Activated T-helper 2 cell treated with anti-CD3 and anti-CD28 coated beads, Interferon-gamma antibody, Interleukin-2, Interleukin-4, amounts not matched to agents 10 μg/mL and 5 μg/mL and 100 μg/mL, durations not matched to agents 14 hours and 24 hours and 36 hours (primary cell): ENCODE measurements around the gene MUSTN1. TPM values are rescaled to one million over a fixed set of nuclear protein-coding genes. Genes with fewer than 3 reads are reported as not detected.

Experiments used
- DNase-seq: peaks from one replicate; pipeline ENCODE4 v3.0.0; 2021; ENCODE audit warnings: low spot score
- H3K27ac Mint-ChIP-seq: one replicate; pipeline ENCODE4 v1.8.0; 2021; ENCODE audit warnings: mixed read lengths
- H3K27me3 Mint-ChIP-seq: one replicate; pipeline ENCODE4 v1.8.0; 2021; ENCODE audit warnings: low read depth, mixed read lengths
- H3K36me3 Mint-ChIP-seq: one replicate; pipeline ENCODE4 v1.8.0; 2021; ENCODE audit warnings: low read depth, mixed read lengths
- H3K4me1 Mint-ChIP-seq: one replicate; pipeline ENCODE4 v1.8.0; 2021; ENCODE audit warnings: low read depth, mixed read lengths
- H3K4me3 Mint-ChIP-seq: one replicate; pipeline ENCODE4 v1.8.0; 2021; ENCODE audit warnings: low read depth, mild to moderate bottlenecking, moderate library complexity, mixed read lengths
- H3K9me3 Mint-ChIP-seq: one replicate; pipeline ENCODE4 v1.8.0; 2021; ENCODE audit warnings: mixed read lengths
- intact Hi-C: fragments of 100-400 bp; cut with micrococcal nuclease; formaldehyde crosslinking; loops from one replicate; pipeline ENCODE4 v1.15.1; 2023
- total RNA-seq: library from RNA; stranded (reverse); gene quantifications from 2 replicates; pipeline ENCODE4 v1.2.3, GENCODE V29; 2022

The MUSTN1 gene
- total RNA-seq, 1 donor from 2014 or later = 2.6 TPM

DNA sequence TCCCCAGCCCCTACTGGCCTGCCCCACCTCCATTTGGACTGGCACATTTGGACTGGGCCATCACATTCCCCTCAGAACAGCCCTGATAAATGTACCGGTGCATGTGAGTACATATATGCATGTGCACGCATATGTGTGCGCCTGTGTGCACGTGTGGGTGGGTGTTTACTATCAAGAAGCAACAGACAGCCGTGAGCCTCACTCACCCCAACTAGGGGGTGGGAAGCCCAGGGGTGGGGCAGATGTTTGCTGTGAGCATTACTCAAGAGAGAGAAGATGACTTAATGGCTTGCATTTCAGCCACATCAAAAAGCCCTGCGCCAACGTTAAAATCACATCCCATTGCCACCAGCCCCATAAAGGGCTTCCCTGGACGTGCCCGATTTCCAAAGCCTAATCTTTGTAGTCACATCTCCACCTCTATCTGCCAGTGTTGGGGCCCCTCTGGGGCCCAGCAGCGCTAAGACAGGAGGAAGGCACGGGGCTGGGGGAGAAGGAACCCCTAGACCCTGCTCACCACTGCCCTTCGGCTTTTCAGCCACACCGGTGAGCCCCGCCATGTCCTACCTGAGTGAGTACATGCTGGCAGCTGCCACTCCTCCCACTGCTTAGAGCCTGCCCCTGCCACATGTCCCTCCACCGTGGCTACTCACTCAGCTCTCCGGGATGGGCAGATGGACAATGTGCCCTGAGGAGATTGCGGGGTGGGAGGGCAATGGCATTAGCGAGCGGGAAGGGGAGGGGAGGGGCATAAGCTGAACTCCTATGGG, 29.4 kb downstream of the MUSTN1 start:
- Mint-ChIP-seq H3K4me1 (peaks cover 1% of the 10 kb centered on the region), H3K36me3 (no peaks in the 10 kb centered on the region), H3K27ac (no peak overlapping the region), H3K4me3 (no peak overlapping the region), H3K27me3 (no peaks in the 10 kb centered on the region), H3K9me3 (no peaks in the 10 kb centered on the region)
- intact Hi-C loops = no loop called here
- DNase-seq = no peak

DNA sequence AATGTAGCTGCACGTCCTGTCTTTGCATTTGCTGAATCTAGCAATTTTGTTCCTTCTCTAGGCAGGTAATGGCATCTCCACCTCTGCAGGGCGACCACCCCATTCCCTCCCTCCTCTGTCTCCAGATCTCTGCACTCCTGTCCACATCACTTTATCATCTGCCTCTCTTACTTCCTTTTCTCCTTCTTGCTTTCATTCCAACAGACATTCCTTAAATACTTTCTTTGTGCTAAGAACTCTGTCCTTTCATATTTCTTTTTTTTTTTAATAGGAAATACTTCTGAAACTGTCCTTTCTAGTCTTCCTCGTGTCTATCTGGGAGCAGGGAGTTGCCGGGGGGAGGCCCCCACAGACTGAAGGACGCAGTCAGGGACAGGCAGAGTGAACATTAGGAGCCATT, 33.0 kb downstream of the MUSTN1 start:
- no peak for DNase-seq
- Mint-ChIP-seq H3K4me3 (no peak overlapping the region), H3K36me3 (no peaks in the 10 kb centered on the region), H3K9me3 (no peaks in the 10 kb centered on the region), H3K27me3 (no peaks in the 10 kb centered on the region), H3K27ac (no peak overlapping the region), H3K4me1 (no peaks in the 10 kb centered on the region)
- intact Hi-C loops = no loop called here

DNA sequence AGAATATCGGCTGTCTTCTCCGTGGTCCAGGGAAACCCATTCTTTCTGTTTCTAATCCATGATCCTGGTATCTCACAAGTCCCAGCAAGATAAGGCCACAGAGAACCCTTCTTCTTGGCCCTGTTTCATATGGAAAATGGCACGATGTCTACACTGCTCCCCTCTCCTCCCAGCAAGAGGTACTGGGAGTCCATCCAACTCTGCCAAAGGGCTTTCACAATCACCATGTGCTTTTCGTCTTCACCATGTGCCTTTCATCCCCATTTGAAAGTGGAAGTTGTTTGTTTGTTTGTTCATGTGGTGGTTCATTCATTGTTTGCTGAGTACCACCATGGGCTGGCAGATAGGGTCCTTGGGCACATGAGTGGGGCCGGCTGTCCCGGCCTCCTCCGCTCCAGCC, 34.7 kb downstream of the MUSTN1 start:
- intact Hi-C loops = no loop called here
- DNase-seq = no peak
- no peaks in the 10 kb centered on the region for H3K27me3 Mint-ChIP-seq
- H3K27ac Mint-ChIP-seq = no peak overlapping the region
- H3K4me3 Mint-ChIP-seq = no peak overlapping the region
- no peaks in the 10 kb centered on the region for H3K9me3 Mint-ChIP-seq
- H3K36me3 Mint-ChIP-seq = no peaks in the 10 kb centered on the region
- H3K4me1 Mint-ChIP-seq = no peaks in the 10 kb centered on the region

DNA sequence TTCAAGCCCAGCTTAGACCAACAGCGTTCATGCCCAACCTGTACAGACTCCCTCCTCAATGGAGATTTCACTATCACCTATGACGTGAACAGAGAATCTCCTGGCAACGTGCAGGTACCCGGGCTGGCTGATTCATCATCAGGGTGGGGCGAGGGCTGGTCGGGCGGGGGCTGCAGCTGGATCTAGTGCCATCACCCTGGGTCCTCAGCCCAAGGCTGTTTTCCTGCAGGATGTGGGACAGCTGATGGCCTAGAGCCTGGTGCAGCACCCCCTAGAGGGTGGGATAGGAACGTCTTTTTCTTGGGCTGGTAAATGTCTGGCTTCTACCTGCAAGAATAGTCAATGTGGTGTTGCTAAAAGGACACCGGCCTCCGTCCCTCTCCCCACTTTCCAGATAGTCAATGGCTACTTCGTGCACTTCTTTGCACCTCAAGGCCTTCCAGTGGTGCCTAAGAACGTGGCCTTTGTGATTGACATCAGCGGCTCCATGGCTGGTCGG, 35.8 kb downstream of the MUSTN1 start:
- intact Hi-C loops = no loop called here
- Mint-ChIP-seq H3K27me3 (no peaks in the 10 kb centered on the region), H3K36me3 (no peaks in the 10 kb centered on the region), H3K9me3 (no peaks in the 10 kb centered on the region), H3K27ac (no peak overlapping the region), H3K4me3 (no peak overlapping the region), H3K4me1 (no peaks in the 10 kb centered on the region)
- DNase-seq = no peak

GRCh38 chr3:52798376-52798977, 36.3 kb downstream of the MUSTN1 start:
- intact Hi-C loops = no loop called here
- no peaks in the 10 kb centered on the region for H3K36me3 Mint-ChIP-seq
- no peaks in the 10 kb centered on the region for H3K27me3 Mint-ChIP-seq
- H3K4me1 Mint-ChIP-seq = no peaks in the 10 kb centered on the region
- no peak overlapping the region for H3K27ac Mint-ChIP-seq
- no peaks in the 10 kb centered on the region for H3K9me3 Mint-ChIP-seq
- H3K4me3 Mint-ChIP-seq = no peak overlapping the region
- no peak for DNase-seq

DNA sequence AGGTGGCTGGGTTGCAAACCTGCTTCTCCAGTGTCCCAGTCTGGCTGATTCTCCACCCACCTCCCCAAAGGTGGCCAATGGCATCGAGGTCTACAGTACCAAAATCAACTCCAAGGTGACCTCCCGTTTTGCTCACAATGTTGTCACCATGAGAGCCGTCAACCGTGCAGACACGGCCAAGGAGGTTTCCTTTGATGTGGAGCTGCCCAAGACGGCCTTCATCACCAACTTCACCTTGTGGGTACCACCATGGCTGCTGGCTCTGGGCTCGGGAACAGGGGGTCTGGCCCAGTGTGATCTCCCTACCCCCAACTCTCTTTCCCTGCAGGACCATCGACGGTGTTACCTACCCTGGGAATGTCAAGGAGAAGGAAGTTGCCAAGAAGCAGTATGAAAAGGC, 38.4 kb downstream of the MUSTN1 start:
- Mint-ChIP-seq H3K9me3 (no peaks in the 10 kb centered on the region), H3K27ac (no peak overlapping the region), H3K4me1 (no peaks in the 10 kb centered on the region), H3K27me3 (no peaks in the 10 kb centered on the region), H3K4me3 (no peak overlapping the region), H3K36me3 (no peaks in the 10 kb centered on the region)
- DNase-seq = no peak
- intact Hi-C loops = no loop called here

DNA sequence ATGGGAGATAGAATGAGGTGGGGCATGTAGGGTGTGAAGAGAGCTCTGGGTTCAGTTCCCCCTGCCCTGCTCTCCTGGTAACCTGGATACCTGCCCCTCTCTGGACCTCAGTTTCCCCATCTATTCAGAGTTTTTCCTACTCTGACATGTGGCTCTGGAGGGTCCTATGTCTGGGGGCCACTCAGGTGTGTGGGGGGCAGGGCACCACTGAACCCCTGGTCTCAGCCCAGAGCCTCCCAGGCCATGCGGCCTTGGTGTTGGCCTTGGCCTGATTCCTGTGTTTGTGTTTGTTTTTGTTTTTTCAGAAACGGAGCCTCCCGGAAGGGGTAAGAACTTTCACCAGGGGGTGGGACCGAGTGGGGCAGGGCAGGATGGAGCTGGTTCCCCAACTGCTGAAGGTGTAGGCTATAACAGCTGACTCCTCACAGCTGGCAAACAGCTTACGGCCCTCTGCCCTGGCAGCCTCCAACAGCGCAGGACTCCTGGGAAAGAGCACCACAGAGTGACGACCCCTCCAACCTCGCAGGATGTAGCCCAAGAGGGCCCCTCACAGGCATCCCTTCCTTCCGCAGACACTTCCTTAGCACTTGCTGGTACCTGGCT, 39.4 kb downstream of the MUSTN1 start:
- intact Hi-C loops = no loop called here
- Mint-ChIP-seq H3K4me1 (no peaks in the 10 kb centered on the region), H3K36me3 (no peaks in the 10 kb centered on the region), H3K27me3 (no peaks in the 10 kb centered on the region), H3K27ac (no peak overlapping the region), H3K9me3 (no peaks in the 10 kb centered on the region), H3K4me3 (no peak overlapping the region)
- no peak for DNase-seq

DNA sequence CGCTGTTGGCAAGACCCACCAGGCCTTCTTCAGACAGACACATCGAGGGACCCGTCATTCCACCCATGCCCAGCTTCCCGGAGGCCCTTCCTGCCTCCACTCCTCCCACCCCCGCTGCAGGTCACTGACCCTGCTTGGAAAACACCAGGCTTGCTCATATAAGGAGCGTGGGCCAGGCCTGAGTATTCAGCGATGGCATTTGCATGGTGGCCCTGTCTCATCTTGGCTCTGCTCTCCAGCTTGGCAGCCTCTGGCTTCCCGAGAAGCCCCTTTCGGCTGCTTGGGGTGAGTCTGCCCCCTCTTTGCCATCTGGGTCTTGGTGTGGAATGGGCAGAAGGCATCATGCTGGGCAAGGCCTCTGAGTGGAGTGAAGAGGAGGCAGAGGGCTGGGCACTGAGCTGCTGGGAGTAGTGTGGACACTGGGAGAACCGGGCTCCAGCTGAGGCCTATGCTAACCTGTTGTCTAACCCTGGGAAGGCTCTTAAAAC, 40.2 kb downstream of the MUSTN1 start, which contains the start of gene ITIH3:
ITIH3 (plus strand) TSS at position 185 of the 488 bp plus-strand sequence; CDS start at position 193, 8 bp downstream.
- Mint-ChIP-seq H3K27ac (no peak within 1 kb of the TSS), H3K27me3 (no peaks in the 10 kb centered on the region), H3K4me1 (no peaks in the 10 kb centered on the region), H3K4me3 (no peak within 1 kb of the TSS), H3K9me3 (no peaks in the 10 kb centered on the region), H3K36me3 (no peaks in the 10 kb centered on the region)
- no peak for DNase-seq
- intact Hi-C loops = no loop called here

GRCh38 chr3:52793702-52794611, 40.9 kb downstream of the MUSTN1 start:
- Mint-ChIP-seq H3K4me1 (no peaks in the 10 kb centered on the region), H3K36me3 (no peaks in the 10 kb centered on the region), H3K27ac (no peak overlapping the region), H3K9me3 (no peaks in the 10 kb centered on the region), H3K27me3 (no peaks in the 10 kb centered on the region), H3K4me3 (no peak overlapping the region)
- DNase-seq = no peak
- intact Hi-C loops = no loop called here

DNA sequence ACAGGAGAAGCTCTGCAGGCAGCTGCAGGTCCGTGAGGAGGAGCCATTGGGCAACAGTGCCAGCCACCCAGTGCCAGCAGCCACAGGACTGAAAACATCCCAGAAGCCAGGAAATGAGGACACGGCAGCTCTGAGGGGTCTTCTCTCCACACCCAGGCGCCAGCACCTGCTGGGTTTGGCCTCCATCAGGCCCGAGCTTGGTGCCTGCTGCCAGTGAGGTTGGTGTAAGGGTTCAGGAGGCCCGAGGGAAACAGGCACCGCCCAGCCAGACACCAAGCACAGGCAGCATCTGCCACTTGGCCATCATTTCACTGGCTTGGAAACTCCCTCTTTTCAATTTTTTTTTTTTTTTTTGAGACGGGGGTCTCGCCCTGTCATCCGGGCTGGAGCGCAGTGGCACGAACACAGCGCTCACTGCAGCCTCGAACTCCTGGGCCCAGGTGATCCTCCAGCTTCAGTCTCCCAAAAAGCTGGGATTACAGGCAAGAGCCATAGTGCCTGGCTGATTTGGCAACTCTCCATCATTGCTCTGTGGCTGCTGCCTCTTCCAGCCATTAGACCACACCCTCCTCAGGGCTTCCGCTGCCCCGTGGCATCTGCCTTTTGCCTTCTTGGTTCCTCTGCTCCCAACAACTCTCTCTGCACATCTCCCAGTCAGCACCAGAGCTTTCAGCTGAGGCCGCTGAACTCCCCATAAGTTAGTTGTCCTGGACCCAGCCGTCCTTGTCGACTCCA, 41.7 kb downstream of the MUSTN1 start:
- Mint-ChIP-seq H3K36me3 (no peaks in the 10 kb centered on the region), H3K27me3 (no peaks in the 10 kb centered on the region), H3K27ac (no peak overlapping the region), H3K4me1 (no peaks in the 10 kb centered on the region), H3K9me3 (no peaks in the 10 kb centered on the region), H3K4me3 (no peak overlapping the region)
- intact Hi-C loops = no loop called here
- no peak for DNase-seq

GRCh38 chr3:52792413-52792812, 42.4 kb downstream of the MUSTN1 start:
- DNase-seq = no peak
- Mint-ChIP-seq H3K27me3 (no peaks in the 10 kb centered on the region), H3K27ac (no peak overlapping the region), H3K4me1 (no peaks in the 10 kb centered on the region), H3K9me3 (no peaks in the 10 kb centered on the region), H3K36me3 (no peaks in the 10 kb centered on the region), H3K4me3 (no peak overlapping the region)
- intact Hi-C loops = no loop called here

DNA sequence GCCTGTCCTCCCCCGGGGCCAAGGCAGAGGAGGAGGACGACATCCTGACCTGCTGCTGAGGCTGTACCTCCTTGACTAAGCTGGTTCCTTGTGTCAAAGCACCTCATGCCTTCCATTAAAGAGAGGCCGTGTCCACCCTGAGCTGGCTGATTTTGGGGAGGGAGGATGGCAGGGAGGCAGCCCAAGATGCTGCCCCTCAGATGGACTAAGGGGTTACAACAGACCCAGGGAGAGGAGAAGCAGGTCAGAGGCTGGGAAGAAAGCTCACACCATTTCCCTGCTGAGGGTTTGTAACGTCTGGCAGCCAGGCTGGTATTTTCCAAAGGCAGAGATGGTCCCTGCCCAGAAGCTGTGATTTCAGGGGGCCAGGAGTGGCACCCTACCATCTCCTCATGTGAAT, 42.9 kb downstream of the MUSTN1 start:
- H3K27ac Mint-ChIP-seq = no peak overlapping the region

More for the DNA sequence above, 42.9 kb downstream of the MUSTN1 start:
- DNase-seq = no peak
- H3K9me3 Mint-ChIP-seq = no peaks in the 10 kb centered on the region
- H3K36me3 Mint-ChIP-seq = no peaks in the 10 kb centered on the region
- H3K4me1 Mint-ChIP-seq = no peaks in the 10 kb centered on the region
- no peak overlapping the region for H3K4me3 Mint-ChIP-seq
- intact Hi-C loops = no loop called here
- H3K27me3 Mint-ChIP-seq = no peaks in the 10 kb centered on the region
